NCI-H2081 (cell line): ENCODE results near the gene PRKCZ.

Experiments used
- DNase-seq, 2 experiments: peaks; one replicate each; lab custom pipeline; 2025; lab: John Stamatoyannopoulos, UW

Gene PRKCZ

GRCh38 chr1:2229911-2230731 lies 179.9 kb downstream of the PRKCZ start:
- DNase-seq, result no peak

GRCh38 chr1:2230781-2231531 lies 180.7 kb downstream of the PRKCZ start:
- DNase-seq, result no peak

- no peak for DNase-seq
These were observed 181.5 kb downstream of the PRKCZ start for GRCh38 chr1:2231532-2232254.

GRCh38 chr1:2232255-2232915 lies 182.2 kb downstream of the PRKCZ start:
- no peak for DNase-seq

- DNase-seq, result no peak
These were observed 182.8 kb downstream of the PRKCZ start for GRCh38 chr1:2232916-2233438.

DNA sequence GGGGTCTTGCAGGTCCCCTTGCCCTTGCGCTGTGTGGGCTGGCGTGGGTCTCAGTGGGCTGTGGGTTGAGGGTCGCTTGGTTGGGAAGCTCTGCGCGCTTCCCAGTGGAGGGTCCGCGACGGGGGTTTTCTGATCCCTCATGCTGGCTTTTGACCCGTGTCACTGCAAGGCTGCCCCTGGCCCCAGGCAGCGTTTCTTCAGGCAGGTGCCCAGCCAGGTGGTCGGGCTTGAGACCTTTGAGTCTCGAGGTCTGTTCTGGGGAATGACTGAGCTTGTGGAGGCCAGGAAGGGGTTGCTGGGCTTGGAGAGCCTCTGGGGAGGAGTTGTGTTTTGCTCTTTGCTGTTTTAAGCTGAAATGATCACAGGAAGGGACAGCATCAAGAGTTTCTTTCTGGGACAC lies 183.3 kb downstream of the PRKCZ start:
- no peak for DNase-seq

GRCh38 chr1:2233997-2234761 lies 184.0 kb downstream of the PRKCZ start:
- no peak for DNase-seq

DNA sequence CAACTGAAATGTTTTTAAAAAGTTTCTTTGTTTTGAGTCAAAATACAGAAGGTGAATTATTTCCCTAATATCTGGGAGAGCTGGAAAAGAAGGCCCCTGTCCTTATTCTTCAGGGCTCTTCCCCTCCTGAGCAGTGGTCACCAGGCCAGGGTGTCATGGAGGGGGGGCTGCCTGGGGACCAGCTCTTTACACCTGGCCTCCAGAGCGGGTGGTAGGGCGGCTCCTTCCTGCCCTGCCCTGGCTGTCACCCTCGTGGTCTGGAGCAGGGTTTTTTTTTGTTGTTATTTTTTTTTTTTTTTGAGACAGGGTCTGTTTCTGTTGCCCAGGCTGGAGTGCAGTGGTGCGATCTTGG lies 184.5 kb downstream of the PRKCZ start:
- DNase-seq, result no peak
